HG03521 (cell line): Measurements from ENCODE around the gene KCND2.

Source experiments
- ATAC-seq: cut with Tn5 transposase; IDR thresholded peaks from one replicate; pipeline ENCODE4 v1.9.1; 2021; ENCODE audit warnings: mild to moderate bottlenecking, moderate library complexity; ENCODE audit not compliant: unreplicated experiment

Gene KCND2

DNA sequence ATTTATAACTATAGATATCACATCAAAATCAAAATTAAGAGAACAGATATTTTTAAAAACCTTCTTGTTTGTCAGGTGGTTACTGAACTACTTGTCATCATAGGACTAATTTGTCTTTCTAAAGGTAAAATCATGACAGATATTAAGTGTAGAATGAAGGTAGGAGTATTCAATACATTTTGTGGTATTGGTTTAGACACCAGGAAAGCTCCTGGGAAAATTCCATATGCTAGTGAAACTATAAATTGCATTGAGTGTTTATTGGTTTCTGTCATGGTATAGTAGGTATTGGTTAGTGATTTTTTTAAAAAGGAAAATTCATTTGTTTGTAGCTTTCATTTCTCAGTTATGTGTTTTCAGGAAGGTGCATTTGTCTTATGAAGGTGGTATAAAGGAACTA, 132.7 kb downstream of the KCND2 start:
- no peak for ATAC-seq

DNA sequence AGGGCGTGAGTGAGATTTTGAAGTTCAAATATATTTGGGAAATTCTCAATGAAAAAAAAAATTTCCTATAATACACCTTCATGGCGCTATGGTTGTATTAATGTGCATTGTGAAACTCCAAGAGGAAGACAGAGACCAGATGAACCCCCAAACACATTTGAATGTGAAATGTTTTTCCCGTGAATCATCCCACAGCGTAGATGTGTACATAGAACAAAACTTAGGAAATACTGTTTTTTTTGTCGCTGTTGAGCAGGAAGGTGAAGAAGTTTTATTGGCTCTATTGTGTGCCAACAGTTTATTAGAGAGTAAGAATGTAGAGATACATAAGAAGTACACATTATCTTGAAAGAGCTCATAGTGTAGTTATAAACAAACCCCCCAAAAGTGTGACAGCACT, 134.0 kb downstream of the KCND2 start:
- ATAC-seq: no peak

DNA sequence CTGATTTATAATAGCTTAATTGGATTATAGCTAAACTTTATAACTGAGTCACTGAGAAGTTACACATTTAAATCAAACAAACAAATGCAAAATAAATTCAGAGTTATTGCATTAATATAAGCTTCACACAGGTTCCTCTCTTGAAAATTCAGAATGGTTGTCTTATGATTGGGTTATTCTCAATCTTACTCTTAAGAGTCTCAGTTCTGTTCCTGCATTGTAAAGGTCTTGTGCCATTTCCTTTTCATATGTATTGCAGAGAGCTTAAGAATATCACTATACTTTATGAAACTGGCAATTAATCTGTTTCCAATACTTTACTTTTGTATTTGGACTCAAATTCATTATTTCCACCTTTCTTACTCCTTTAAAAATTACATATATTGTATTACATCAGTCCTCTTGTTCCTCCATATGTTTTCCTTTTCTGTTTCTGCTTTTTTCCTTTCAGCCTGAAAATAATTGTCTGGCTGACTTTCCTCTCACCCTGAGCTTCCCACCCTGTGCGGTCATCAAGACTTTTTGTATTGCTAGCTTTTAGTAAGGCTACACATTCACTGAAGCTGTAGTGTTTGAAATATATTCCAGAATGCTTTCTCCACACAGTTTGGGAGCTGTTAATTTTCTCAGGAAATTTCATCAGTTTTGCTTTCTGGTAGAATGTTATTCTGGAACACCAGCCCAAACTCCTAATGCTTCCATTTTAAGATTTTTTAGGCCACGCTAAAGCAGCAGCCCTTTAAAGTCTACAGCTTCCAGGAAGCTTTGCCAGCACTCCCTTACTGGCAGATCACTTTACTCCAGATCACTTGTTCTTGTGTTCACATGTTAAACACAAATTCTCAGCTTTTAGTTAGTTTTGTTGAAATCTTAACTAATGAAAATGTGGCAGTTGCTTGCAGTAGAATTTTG, 139.4 kb downstream of the KCND2 start:
- peak; percentile 73 for ATAC-seq

- no peak for ATAC-seq
These were observed 140.2 kb downstream of the KCND2 start for GRCh38 chr7:120413164-120413563.

DNA sequence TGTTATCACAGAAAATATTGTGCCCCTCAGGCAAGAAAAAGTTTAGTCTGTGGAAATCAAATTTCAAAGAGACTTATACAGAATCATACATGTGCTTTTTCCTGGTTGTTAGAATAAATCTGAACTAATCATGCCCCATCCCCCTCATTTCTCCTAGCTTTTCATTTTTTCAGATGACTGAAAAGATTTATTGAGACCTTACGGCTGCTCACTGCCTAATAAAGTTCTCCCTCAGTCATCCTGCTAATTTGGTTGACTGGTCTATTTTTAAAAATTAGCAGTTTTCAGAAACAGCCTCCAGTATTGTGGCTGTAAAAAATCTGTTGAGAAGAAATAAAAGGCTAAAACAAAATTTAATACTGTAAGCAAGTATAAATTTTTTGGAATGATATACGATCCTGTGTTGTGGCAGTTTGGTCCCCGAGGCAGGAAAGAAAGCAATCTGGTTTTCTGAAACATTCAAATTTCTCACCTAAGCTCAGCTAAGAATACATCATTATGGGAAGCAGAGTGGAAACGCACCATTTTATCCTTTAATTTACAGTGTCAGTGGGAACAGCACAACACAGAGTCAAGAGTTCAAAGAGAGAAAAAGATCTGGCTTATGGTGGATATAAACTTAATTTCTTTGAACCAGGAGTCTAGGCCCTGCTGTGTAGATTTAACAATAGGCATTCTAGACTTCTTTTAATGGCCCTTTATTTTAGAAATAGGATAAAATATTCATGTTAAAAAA, 144.4 kb downstream of the KCND2 start:
- ATAC-seq: no peak

DNA sequence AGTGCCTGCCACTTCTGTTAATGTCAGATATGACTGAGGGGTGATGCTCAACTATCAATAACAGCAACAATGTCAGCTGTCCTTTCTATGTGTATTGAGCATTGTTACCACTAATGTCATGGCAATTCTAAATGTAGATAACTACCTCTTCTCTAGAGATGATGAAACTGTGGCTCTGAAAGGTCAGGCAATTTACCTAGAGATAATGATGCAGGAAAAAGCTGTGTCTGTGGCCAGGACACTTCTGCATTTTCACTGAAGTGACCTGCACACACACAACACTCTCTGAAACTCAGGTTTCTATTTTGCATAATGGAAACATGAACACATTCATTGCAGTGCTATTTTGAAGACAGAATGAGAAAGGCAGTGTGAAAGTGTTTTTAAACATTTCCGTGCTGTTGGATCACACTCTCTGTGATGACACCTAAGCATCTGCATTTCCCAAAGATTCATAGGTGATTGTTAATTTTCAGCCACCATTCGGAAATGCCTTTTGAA, 148.2 kb downstream of the KCND2 start:
- peak; percentile 99 for ATAC-seq

DNA sequence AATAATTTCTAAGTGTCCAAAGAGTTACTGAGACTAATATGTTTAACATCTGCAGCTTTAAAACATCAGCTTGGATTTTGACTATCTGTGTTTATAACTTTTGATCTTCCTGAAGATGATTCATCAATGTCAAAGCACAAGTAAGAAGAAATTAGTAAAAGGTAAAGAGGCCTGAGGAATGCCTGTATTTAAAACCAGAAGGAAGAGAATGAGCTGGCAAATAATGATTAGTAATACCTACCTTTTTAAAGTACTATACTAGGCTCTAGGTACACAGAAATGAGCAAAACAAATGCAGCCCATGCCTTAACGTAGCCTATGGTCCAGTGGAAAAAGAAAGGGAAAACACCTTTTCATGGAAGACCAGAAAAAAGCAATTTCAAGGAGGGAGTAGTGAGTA, 158.0 kb downstream of the KCND2 start:
- ATAC-seq: no peak

GRCh38 chr7:120436487-120437060, 163.6 kb downstream of the KCND2 start:
- ATAC-seq: peak; percentile 39

DNA sequence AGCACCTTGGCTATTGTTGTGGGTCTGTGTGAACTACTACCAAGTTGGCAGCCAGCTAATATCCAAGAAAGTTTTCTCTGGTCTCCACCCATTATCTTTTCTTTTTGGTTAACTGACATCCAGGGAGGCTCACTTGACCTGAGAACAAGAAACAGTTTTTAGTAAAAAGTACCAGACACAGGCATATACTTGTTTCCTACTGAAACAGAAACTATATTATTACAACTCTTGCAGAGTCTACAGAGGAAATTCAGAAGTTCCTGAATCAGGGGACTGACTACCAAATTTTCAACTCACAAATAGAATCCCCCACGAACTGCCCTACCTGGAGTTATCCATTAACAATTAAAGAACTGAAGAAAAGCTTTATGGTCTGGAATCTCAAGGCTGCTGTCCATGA, 168.9 kb downstream of the KCND2 start:
- peak; percentile 90 for ATAC-seq

DNA sequence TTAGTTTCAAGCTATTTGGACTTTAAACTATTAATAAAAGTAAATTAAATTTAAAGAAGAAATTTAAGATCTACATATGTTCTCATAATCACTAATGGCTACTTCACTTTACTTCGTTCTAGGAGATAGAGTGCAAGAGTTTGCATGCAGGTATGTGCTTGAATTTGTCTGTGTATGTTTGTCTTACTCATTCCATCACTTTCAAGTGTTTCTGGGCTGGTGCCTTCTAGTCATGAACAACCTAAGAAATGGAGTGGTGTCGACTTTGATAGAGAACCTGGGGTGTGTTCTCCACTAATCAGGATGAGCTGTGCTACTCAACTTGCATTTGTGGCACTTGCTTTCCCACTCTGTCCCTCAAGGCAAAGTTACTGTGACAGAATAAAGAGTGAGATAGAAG, 169.9 kb downstream of the KCND2 start:
- no peak for ATAC-seq

GRCh38 chr7:120444650-120445049, 171.7 kb downstream of the KCND2 start:
- no peak for ATAC-seq

GRCh38 chr7:120445276-120445675, 172.3 kb downstream of the KCND2 start:
- no peak for ATAC-seq

GRCh38 chr7:120452665-120453064, 179.7 kb downstream of the KCND2 start:
- ATAC-seq: no peak

DNA sequence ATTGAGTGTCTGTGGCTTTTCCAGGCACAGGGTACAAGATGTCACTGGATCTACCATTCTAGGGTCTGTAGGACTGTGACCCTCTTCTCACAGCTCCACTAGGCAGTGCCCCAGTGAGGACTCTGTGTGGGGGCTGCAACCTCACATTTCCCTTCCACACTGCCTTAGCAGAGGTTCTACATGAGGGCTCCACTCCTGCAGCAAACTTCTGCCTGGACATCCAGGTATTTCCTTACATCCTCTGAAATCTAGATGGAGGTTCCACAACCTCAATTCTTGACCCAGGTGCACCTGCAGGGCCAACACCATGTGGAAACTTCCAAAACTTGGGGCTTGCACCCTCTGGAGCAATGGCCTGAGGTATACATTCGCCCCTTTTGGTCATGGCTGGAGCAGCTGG, 183.7 kb downstream of the KCND2 start:
- ATAC-seq: no peak

- ATAC-seq: no peak
These were observed 188.0 kb downstream of the KCND2 start for GRCh38 chr7:120460949-120461348.

DNA sequence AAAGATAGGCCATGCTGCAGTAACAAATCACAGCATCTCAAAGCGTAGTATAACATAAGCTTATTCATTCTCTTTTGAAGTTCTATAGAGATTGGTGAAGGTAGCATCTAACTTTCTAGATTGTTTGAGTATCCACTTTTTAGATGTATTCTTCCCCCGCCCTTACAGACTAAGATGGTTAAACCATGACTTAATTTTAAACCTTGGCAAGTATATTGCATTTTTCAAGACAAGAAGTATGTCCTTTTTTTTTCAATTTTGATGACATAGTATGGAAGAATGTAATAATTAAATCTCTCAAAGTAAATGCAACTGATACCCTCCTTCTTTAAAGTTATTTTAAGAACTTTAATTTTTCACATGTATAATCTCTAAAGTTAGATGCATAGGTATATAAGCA, 190.0 kb downstream of the KCND2 start:
- ATAC-seq: no peak

DNA sequence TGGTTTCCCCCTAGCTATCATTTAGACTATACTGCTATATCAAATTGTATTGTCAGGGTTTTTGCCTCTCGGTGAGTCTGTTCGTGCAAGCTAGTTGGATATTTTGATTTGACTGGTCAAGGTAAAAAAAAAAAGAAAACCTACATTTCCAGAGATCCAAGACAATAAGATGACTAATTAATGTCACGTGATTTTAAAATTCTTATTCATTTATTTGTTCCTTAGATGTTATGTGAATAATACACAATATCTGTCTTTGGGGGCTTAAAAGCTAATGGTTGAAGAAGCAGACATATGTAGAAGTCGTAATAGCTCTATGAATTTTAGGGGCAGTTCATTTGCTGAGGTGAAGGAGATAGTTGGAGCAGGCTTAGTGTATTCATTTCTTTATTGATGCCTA, 191.1 kb downstream of the KCND2 start:
- ATAC-seq: no peak

GRCh38 chr7:120467676-120468075, 194.7 kb downstream of the KCND2 start:
- no peak for ATAC-seq

DNA sequence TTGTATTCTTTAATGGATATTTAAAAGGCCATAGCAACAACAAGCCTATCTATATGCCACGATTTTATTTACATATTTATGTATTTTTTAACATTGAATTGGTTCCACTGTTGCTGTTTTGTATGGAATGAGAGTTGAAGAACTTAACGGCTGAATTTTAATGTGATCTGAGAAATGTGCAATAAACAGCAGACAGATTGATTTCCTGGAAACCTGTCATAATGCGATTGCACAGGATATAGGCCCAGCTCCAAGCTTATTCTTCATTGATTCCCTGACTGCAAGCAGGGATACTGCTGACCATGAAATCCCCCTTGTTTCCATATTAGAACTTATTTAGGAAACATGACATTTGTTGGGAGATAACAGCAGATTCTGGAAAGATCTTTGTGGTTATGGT, 195.6 kb downstream of the KCND2 start:
- no peak for ATAC-seq

GRCh38 chr7:120472892-120473291, 199.9 kb downstream of the KCND2 start:
- no peak for ATAC-seq

DNA sequence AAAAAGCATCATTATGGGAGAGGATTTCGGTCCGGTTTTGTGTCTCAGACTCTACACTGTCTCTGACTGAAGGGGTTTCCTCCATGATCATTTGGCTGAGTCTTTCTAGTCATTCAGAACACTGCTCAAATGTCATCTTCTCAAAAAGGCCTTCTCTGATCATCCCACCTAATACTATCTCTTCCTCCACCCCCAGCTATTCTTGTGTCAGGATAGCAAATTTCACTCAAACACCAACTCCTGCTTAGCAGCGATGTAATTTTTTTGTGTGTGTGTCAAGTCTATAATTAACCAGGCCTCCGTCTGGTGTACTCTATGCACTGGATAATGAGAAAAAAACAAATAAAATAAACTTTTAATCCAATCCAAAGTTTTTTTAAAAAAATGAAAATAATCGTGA, 200.4 kb downstream of the KCND2 start:
- no peak for ATAC-seq

DNA sequence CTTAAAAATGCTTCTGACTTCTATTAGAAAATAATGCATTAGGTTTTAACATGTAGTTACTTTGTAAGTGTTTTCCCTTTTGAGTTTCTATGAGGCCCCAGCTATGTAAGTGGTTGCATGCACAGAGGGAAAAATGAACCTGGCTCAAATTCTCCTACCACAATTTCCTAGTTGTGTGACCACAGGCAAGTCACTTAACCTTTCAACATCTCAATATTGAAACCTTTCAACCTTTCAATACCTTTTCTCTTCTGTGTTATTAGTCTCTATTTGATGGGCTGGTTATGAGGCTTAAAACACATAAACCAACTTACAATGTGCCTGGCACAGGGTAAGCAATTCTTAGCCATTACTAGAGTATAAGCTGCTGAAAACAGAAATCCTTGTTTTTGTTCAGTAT, 203.0 kb downstream of the KCND2 start:
- ATAC-seq: peak; percentile 68
